PC-9 (cell line): ENCODE results near the gene HABP4. TPM values are rescaled to one million over a fixed set of nuclear protein-coding genes. Genes with fewer than 3 reads are reported as not detected.

ENCODE experiments used
- BruUV-seq: library from RNA; stranded (reverse); fragments of 400-500 nt; replicated peaks from 2 replicates; lab custom pipeline; 2021; lab: Mats Ljungman, UMichigan
- CTCF ChIA-PET: fragments of 300-600 bp; sonication (Branson Sonifier 250); formaldehyde crosslinking; loops from one replicate; lab custom pipeline; 2022; ENCODE audit warnings: antibody characterized with exemption; lab: Charles Lee
- POLR2A ChIA-PET: fragments of 300-600 bp; sonication (Branson Sonifier 250); formaldehyde crosslinking; loops from one replicate; lab custom pipeline; 2022; ENCODE audit warnings: antibody characterized with exemption; ENCODE audit not compliant: unreplicated experiment; lab: Charles Lee
- DNase-seq, 2 experiments: peaks; one replicate each; pipeline versions ENCODE4 v3.0.0 to v3.0.0-alpha.2; 2015 to 2022; ENCODE audit warnings: mixed read lengths in 1 of 2
- H2AFZ ChIP-seq: fragments of 200-600 bp; sonication (generic); 2 replicates; pipeline ENCODE4 v1.8.1; 2017; ENCODE audit warnings: antibody characterized with exemption
- H3F3A ChIP-seq: fragments of 200-600 bp; sonication (generic); 2 replicates; pipeline ENCODE4 v1.8.1; 2017; ENCODE audit warnings: antibody characterized with exemption, mild to moderate bottlenecking, low read depth; ENCODE audit not compliant: insufficient read depth
- H3K27ac ChIP-seq: fragments of 200-600 bp; sonication (generic); 2 replicates; pipeline ENCODE4 v1.6.1; 2016; ENCODE audit warnings: mixed run types
- H3K27me3 ChIP-seq: fragments of 200-600 bp; sonication (generic); 2 replicates; pipeline ENCODE4 v1.6.1; 2016; ENCODE audit warnings: low read depth, mixed run types; ENCODE audit not compliant: insufficient read depth
- H3K36me3 ChIP-seq: fragments of 200-600 bp; sonication (generic); 2 replicates; pipeline ENCODE4 v1.6.1; 2016; ENCODE audit warnings: low read depth, mixed run types
- H3K4me1 ChIP-seq: fragments of 200-600 bp; sonication (generic); replicated peaks from 2 replicates; pipeline ENCODE4 v1.6.1; 2016; ENCODE audit warnings: mixed run types; ENCODE audit not compliant: insufficient read depth
- H3K4me2 ChIP-seq: fragments of 200-600 bp; sonication (generic); 2 replicates; pipeline ENCODE4 v1.6.1; 2017; ENCODE audit warnings: mixed run types
- H3K4me3 ChIP-seq: fragments of 200-600 bp; sonication (generic); 2 replicates; pipeline ENCODE4 v1.6.1; 2016; ENCODE audit warnings: mixed run types
- H3K79me2 ChIP-seq: fragments of 200-600 bp; sonication (generic); 2 replicates; pipeline ENCODE4 v1.6.1; 2017; ENCODE audit warnings: low read depth, mixed run types
- H3K9me2 ChIP-seq: fragments of 200-600 bp; sonication (generic); 2 replicates; pipeline ENCODE4 v1.8.1; 2017; ENCODE audit warnings: mild to moderate bottlenecking; ENCODE audit not compliant: insufficient read depth
- H3K9me3 ChIP-seq: fragments of 200-600 bp; sonication (generic); 2 replicates; pipeline ENCODE4 v1.8.1; 2016; ENCODE audit warnings: low read depth; ENCODE audit not compliant: insufficient read depth
- H4K20me1 ChIP-seq: fragments of 200-600 bp; sonication (generic); 2 replicates; pipeline ENCODE4 v1.8.1; 2017; ENCODE audit not compliant: insufficient read depth
- EZH2 ChIP-seq: fragments of 200-600 bp; sonication (generic); IDR thresholded peaks from 2 replicates; pipeline ENCODE4 v1.8.0; 2017; ENCODE audit warnings: antibody characterized with exemption, low read depth
- intact Hi-C: fragments of 100-400 bp; cut with micrococcal nuclease; formaldehyde crosslinking; loops from one replicate; pipeline ENCODE4 v1.10.0; 2022; ENCODE audit not compliant: unreplicated experiment
- total RNA-seq: library from RNA; stranded (reverse); gene quantifications from 2 replicates; pipeline ENCODE4 v1.2.3, GENCODE V29; 2021
- TF ChIP-seq, protein P1 (sequence below): fragments of 200-600 bp; sonication (generic); conservative IDR thresholded peaks from 2 replicates; pipeline ENCODE4 v1.6.1; 2017; ENCODE audit warnings: mixed run types, antibody characterized with exemption, mild to moderate bottlenecking, moderate library complexity

The HABP4 gene
- total RNA-seq, 1 experiment from 2014 or later: 8.1 TPM

DNA sequence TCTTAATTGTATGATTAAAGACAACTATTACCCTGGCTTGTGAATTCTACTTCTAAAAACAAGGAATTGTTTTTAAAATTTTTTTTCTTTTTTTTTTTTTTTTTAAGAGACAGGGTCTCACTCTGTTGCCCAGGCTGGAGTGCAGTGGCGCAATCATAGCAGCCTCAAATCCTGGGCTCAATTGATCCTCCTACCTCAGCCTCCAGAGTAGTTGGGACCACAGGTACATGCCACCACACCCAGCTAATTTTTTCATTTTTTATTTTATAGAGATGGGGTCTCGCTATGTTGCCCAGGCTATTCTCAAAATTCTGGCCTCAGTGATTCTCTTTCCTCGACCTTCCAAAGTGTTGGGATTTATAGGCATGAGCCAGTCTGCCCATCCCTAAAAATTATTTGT, 62.3 kb downstream of the HABP4 start:
- Histone ChIP-seq H3K9me2 (no peaks in the 10 kb centered on the region), H3K79me2 (no peaks in the 10 kb centered on the region), H2AFZ (no peak overlapping the region), H3K36me3 (no peaks in the 10 kb centered on the region), H3K9me3 (no peaks in the 10 kb centered on the region), H3K27ac (no peak overlapping the region), H3K27me3 (no peaks in the 10 kb centered on the region), H3K4me1 (no peaks in the 10 kb centered on the region), H3F3A (no peaks in the 10 kb centered on the region), H4K20me1 (no peaks in the 10 kb centered on the region), H3K4me3 (no peak overlapping the region), H3K4me2 (no peak overlapping the region)
- DNase-seq: no peak
- ChIA-PET CTCF (no interaction called here), POLR2A (no interaction called here)
- intact Hi-C loops: no loop called here
- TF ChIP-seq, protein P1, sequence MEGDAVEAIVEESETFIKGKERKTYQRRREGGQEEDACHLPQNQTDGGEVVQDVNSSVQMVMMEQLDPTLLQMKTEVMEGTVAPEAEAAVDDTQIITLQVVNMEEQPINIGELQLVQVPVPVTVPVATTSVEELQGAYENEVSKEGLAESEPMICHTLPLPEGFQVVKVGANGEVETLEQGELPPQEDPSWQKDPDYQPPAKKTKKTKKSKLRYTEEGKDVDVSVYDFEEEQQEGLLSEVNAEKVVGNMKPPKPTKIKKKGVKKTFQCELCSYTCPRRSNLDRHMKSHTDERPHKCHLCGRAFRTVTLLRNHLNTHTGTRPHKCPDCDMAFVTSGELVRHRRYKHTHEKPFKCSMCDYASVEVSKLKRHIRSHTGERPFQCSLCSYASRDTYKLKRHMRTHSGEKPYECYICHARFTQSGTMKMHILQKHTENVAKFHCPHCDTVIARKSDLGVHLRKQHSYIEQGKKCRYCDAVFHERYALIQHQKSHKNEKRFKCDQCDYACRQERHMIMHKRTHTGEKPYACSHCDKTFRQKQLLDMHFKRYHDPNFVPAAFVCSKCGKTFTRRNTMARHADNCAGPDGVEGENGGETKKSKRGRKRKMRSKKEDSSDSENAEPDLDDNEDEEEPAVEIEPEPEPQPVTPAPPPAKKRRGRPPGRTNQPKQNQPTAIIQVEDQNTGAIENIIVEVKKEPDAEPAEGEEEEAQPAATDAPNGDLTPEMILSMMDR: no peak
- TF ChIP-seq EZH2: no peak
- BruUV-seq: no TSS peak

GRCh38 chr9:96513622-96514021, 63.7 kb downstream of the HABP4 start:
- H3K36me3 ChIP-seq: no peaks in the 10 kb centered on the region
- H3K4me2 ChIP-seq: no peak overlapping the region
- POLR2A ChIA-PET: interaction anchor here (0.6 kb wide), 1 partner anchor 130 kb away, joined by 4 read pairs; the partner anchor contains the start of gene SLC35D2
- H3K27ac ChIP-seq: no peak overlapping the region
- H3K9me3 ChIP-seq: no peaks in the 10 kb centered on the region
- CTCF ChIA-PET: no interaction called here
- intact Hi-C loops: no loop called here
- no peak for TF ChIP-seq EZH2
- TF ChIP-seq, protein P1: no peak
- no peaks in the 10 kb centered on the region for H3K9me2 ChIP-seq
- no peak overlapping the region for H2AFZ ChIP-seq
- H3K79me2 ChIP-seq: no peaks in the 10 kb centered on the region
- H3K27me3 ChIP-seq: no peaks in the 10 kb centered on the region
- no TSS peak for BruUV-seq
- no peak overlapping the region for H3K4me3 ChIP-seq
- no peaks in the 10 kb centered on the region for H4K20me1 ChIP-seq
- no peaks in the 10 kb centered on the region for H3F3A ChIP-seq
- no peaks in the 10 kb centered on the region for H3K4me1 ChIP-seq
- DNase-seq: no peak

GRCh38 chr9:96514108-96514799, 64.3 kb downstream of the HABP4 start:
- Histone ChIP-seq H3K4me2 (no peak overlapping the region), H3K27me3 (no peaks in the 10 kb centered on the region), H3K4me1 (no peaks in the 10 kb centered on the region), H3K4me3 (no peak overlapping the region), H3K27ac (no peak overlapping the region), H3K79me2 (no peaks in the 10 kb centered on the region), H4K20me1 (no peaks in the 10 kb centered on the region), H2AFZ (no peak overlapping the region), H3K9me3 (no peaks in the 10 kb centered on the region), H3F3A (no peaks in the 10 kb centered on the region), H3K36me3 (no peaks in the 10 kb centered on the region), H3K9me2 (no peaks in the 10 kb centered on the region)
- CTCF ChIA-PET: no interaction called here
- POLR2A ChIA-PET: interaction anchor here (0.6 kb wide), 2 partner anchors 119 to 131 kb away, joined by 3 to 4 read pairs; partner anchors contain the start of gene SLC35D2
- intact Hi-C loops: no loop called here
- TF ChIP-seq EZH2: no peak
- TF ChIP-seq, protein P1: no peak
- no peak for DNase-seq
- no TSS peak for BruUV-seq
